Liver (tissue), 3 donors: Measurements from ENCODE around the gene EMCN.

Experiments used
- EGR1 ChIP-seq, 2 donors: IDR thresholded peaks; 2 replicates each; pipeline ENCODE4 v1.6.1; 2016 to 2018; ENCODE audit warnings: antibody characterized with exemption in 2 of 2, low read depth in 2 of 2
- FOXA1 ChIP-seq: IDR thresholded peaks from 2 replicates; pipeline ENCODE4 v1.6.1; 2016; ENCODE audit warnings: antibody characterized with exemption
- GABPA ChIP-seq, 2 donors: IDR thresholded peaks in 1 of 2; conservative IDR thresholded peaks in 1 of 2; 2 replicates each; pipeline ENCODE4 v1.6.1; 2016; ENCODE audit warnings: antibody characterized with exemption in 2 of 2, mild to moderate bottlenecking in 1 of 2, moderate library complexity in 1 of 2
- HNF4G ChIP-seq: IDR thresholded peaks from 2 replicates; pipeline ENCODE4 v1.6.1; 2016; ENCODE audit warnings: antibody characterized with exemption
- JUND ChIP-seq, 2 donors: IDR thresholded peaks; 2 replicates each; pipeline ENCODE4 v1.6.1; 2016; ENCODE audit warnings: antibody characterized with exemption in 2 of 2
- RAD21 ChIP-seq, 2 donors: IDR thresholded peaks; 2 replicates each; pipeline ENCODE4 v1.6.1; 2016; ENCODE audit warnings: antibody characterized with exemption in 2 of 2, mild to moderate bottlenecking in 2 of 2
- RXRA ChIP-seq, 2 donors: IDR thresholded peaks; 2 replicates each; pipeline ENCODE4 v1.6.1; 2017 to 2018; ENCODE audit warnings: antibody characterized with exemption in 2 of 2, mild to moderate bottlenecking in 1 of 2
- SP1 ChIP-seq: IDR thresholded peaks from 2 replicates; pipeline ENCODE4 v1.6.1; 2018; ENCODE audit warnings: antibody characterized with exemption, mild to moderate bottlenecking
- TAF1 ChIP-seq: conservative IDR thresholded peaks from 2 replicates; pipeline ENCODE4 v1.6.1; 2016; ENCODE audit warnings: antibody characterized with exemption, mild to moderate bottlenecking
- YY1 ChIP-seq: IDR thresholded peaks from 2 replicates; pipeline ENCODE4 v1.6.1; 2016; ENCODE audit warnings: antibody characterized with exemption, mild to moderate bottlenecking
- TF ChIP-seq, protein P1 (sequence below): fragments of 150-350 bp; IDR thresholded peaks from 2 replicates; pipeline ENCODE4 v1.5.1; 2017; ENCODE audit warnings: improper control_type of control experiment, low read depth, low read length; ENCODE audit not compliant: missing input control
- TF ChIP-seq, protein P2 (sequence below): IDR thresholded peaks from 2 replicates; pipeline ENCODE4 v1.6.1; 2016; ENCODE audit warnings: antibody characterized with exemption
- TF ChIP-seq, protein P3 (sequence below): IDR thresholded peaks from 2 replicates; pipeline ENCODE4 v1.6.1; 2016; ENCODE audit warnings: antibody characterized with exemption, mild to moderate bottlenecking
- TF ChIP-seq, protein P4 (sequence below): IDR thresholded peaks from 2 replicates; pipeline ENCODE4 v1.6.1; 2016; ENCODE audit warnings: antibody characterized with exemption
- donor health status: healthy.
- donor health status: healthy.

DNA sequence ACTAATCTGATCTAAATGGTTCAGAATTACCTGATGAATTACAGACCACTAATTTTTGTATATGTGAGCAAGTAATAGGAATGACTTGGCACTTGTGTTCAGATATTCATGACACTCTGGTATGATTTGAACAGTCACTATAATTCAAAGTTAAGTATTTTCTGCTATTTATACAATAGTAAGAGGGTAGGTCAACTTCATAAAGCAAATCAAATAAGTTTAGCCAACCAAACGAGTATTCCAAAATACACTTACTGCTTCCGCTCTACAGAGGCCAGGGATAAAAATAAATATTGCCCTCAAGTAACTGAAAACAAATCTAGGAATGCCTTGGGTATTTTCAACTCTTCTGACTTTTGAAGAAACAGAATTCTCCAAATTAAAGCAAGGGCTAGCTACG, 9.1 kb downstream of the EMCN start:
- TF ChIP-seq TAF1 (no peak), RXRA (IDR thresholded peaks at IDR 0.05) (no peak), RAD21 (IDR thresholded peaks at IDR 0.05) (no peak), EGR1 (IDR thresholded peaks at IDR 0.05; ENCODE audit: low read depth in 2 of 2) (no peak), JUND (IDR thresholded peaks at IDR 0.05) (no peak), GABPA (IDR thresholded peaks at IDR 0.05 in 1 of 2, conservative IDR thresholded peaks at IDR 0.05 in 1 of 2) (no peak), FOXA1 (no peak), HNF4G (no peak), YY1 (no peak), SP1 (no peak)
- TF ChIP-seq, protein P1, sequence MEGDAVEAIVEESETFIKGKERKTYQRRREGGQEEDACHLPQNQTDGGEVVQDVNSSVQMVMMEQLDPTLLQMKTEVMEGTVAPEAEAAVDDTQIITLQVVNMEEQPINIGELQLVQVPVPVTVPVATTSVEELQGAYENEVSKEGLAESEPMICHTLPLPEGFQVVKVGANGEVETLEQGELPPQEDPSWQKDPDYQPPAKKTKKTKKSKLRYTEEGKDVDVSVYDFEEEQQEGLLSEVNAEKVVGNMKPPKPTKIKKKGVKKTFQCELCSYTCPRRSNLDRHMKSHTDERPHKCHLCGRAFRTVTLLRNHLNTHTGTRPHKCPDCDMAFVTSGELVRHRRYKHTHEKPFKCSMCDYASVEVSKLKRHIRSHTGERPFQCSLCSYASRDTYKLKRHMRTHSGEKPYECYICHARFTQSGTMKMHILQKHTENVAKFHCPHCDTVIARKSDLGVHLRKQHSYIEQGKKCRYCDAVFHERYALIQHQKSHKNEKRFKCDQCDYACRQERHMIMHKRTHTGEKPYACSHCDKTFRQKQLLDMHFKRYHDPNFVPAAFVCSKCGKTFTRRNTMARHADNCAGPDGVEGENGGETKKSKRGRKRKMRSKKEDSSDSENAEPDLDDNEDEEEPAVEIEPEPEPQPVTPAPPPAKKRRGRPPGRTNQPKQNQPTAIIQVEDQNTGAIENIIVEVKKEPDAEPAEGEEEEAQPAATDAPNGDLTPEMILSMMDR: no peak
- TF ChIP-seq, protein P2, sequence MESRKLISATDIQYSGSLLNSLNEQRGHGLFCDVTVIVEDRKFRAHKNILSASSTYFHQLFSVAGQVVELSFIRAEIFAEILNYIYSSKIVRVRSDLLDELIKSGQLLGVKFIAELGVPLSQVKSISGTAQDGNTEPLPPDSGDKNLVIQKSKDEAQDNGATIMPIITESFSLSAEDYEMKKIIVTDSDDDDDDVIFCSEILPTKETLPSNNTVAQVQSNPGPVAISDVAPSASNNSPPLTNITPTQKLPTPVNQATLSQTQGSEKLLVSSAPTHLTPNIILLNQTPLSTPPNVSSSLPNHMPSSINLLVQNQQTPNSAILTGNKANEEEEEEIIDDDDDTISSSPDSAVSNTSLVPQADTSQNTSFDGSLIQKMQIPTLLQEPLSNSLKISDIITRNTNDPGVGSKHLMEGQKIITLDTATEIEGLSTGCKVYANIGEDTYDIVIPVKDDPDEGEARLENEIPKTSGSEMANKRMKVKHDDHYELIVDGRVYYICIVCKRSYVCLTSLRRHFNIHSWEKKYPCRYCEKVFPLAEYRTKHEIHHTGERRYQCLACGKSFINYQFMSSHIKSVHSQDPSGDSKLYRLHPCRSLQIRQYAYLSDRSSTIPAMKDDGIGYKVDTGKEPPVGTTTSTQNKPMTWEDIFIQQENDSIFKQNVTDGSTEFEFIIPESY: no peak
- TF ChIP-seq, protein P3, sequence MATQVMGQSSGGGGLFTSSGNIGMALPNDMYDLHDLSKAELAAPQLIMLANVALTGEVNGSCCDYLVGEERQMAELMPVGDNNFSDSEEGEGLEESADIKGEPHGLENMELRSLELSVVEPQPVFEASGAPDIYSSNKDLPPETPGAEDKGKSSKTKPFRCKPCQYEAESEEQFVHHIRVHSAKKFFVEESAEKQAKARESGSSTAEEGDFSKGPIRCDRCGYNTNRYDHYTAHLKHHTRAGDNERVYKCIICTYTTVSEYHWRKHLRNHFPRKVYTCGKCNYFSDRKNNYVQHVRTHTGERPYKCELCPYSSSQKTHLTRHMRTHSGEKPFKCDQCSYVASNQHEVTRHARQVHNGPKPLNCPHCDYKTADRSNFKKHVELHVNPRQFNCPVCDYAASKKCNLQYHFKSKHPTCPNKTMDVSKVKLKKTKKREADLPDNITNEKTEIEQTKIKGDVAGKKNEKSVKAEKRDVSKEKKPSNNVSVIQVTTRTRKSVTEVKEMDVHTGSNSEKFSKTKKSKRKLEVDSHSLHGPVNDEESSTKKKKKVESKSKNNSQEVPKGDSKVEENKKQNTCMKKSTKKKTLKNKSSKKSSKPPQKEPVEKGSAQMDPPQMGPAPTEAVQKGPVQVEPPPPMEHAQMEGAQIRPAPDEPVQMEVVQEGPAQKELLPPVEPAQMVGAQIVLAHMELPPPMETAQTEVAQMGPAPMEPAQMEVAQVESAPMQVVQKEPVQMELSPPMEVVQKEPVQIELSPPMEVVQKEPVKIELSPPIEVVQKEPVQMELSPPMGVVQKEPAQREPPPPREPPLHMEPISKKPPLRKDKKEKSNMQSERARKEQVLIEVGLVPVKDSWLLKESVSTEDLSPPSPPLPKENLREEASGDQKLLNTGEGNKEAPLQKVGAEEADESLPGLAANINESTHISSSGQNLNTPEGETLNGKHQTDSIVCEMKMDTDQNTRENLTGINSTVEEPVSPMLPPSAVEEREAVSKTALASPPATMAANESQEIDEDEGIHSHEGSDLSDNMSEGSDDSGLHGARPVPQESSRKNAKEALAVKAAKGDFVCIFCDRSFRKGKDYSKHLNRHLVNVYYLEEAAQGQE: no peak
- TF ChIP-seq, protein P4, sequence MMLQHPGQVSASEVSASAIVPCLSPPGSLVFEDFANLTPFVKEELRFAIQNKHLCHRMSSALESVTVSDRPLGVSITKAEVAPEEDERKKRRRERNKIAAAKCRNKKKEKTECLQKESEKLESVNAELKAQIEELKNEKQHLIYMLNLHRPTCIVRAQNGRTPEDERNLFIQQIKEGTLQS: no peak
